HepG2 (cell line): ENCODE data around the gene PIANP. TPM values are rescaled to one million over a fixed set of nuclear protein-coding genes. Genes with fewer than 3 reads are reported as not detected.

ENCODE experiments used
- HDAC1 ChIP-seq: sonication (generic); formaldehyde crosslinking; IDR thresholded peaks from 2 replicates; pipeline ENCODE4 v1.5.1; 2020; ENCODE audit warnings: mild to moderate bottlenecking, missing genetic modification reagents
- JUND ChIP-seq: sonication (generic); formaldehyde crosslinking; IDR thresholded peaks from 2 replicates; pipeline ENCODE4 v1.8.0; 2022; ENCODE audit warnings: mild to moderate bottlenecking, missing genetic modification reagents
- MIXL1 ChIP-seq: IDR thresholded peaks from 2 replicates; pipeline ENCODE4 v1.6.1; 2016
- MNT ChIP-seq: fragments of 450-650 bp; IDR thresholded peaks from 2 replicates; pipeline ENCODE4 v1.6.1; 2016
- POGK ChIP-seq: sonication (generic); formaldehyde crosslinking; conservative IDR thresholded peaks from 2 replicates; pipeline ENCODE4 v1.8.0; 2022; ENCODE audit warnings: mild to moderate bottlenecking, moderate library complexity, missing genetic modification reagents
- POLR2A ChIP-seq, 2 experiments: IDR thresholded peaks; 2 replicates each; pipeline ENCODE4 v1.6.1; 2011; ENCODE audit warnings: low read depth in 2 of 2, low read length in 2 of 2, mild to moderate bottlenecking in 1 of 2, moderate library complexity in 1 of 2; ENCODE audit not compliant: insufficient read depth in 1 of 2
- POLR2AphosphoS5 ChIP-seq: IDR thresholded peaks from 2 replicates; pipeline ENCODE4 v1.6.1; 2012; ENCODE audit warnings: low read depth, low read length
- POLR2G ChIP-seq: fragments of 200-400 bp; formaldehyde crosslinking; IDR thresholded peaks from 2 replicates; pipeline ENCODE4 v1.6.1; 2018; ENCODE audit warnings: mild to moderate bottlenecking, low read depth, low read length, moderate library complexity
- PRDM15 ChIP-seq: sonication (generic); formaldehyde crosslinking; IDR thresholded peaks from 2 replicates; pipeline ENCODE4 v1.4.0; 2020; ENCODE audit warnings: missing genetic modification reagents
- SAP130 ChIP-seq: IDR thresholded peaks from 2 replicates; pipeline ENCODE4 v1.6.1; 2016; ENCODE audit warnings: low read depth
- TAF15 ChIP-seq: fragments of 200-400 bp; formaldehyde crosslinking; IDR thresholded peaks from one replicate; pipeline ENCODE4 v1.6.1; 2018; ENCODE audit warnings: mild to moderate bottlenecking, low read depth, low read length; ENCODE audit not compliant: poor library complexity, severe bottlenecking
- THRA ChIP-seq: sonication (generic); formaldehyde crosslinking; IDR thresholded peaks from 2 replicates; pipeline ENCODE4 v1.4.0; 2020; ENCODE audit warnings: missing genetic modification reagents, borderline replicate concordance
- XBP1 ChIP-seq: sonication (generic); formaldehyde crosslinking; IDR thresholded peaks from 2 replicates; pipeline ENCODE4 v1.5.0; 2020; ENCODE audit warnings: missing genetic modification reagents
- ZBTB14 ChIP-seq: sonication (generic); formaldehyde crosslinking; IDR thresholded peaks from 2 replicates; pipeline ENCODE4 v1.4.0; 2020; ENCODE audit warnings: missing genetic modification reagents
- ZBTB44 ChIP-seq: sonication (generic); formaldehyde crosslinking; IDR thresholded peaks from 2 replicates; pipeline ENCODE4 v1.4.0; 2020; ENCODE audit warnings: missing genetic modification reagents
- ZFY ChIP-seq: sonication (generic); formaldehyde crosslinking; IDR thresholded peaks from 2 replicates; pipeline ENCODE4 v1.4.0; 2020; ENCODE audit warnings: missing genetic modification reagents
- ZNF260 ChIP-seq: sonication (generic); formaldehyde crosslinking; IDR thresholded peaks from 2 replicates; pipeline ENCODE4 v1.4.0; 2020; ENCODE audit warnings: missing genetic modification reagents, low read depth, mild to moderate bottlenecking, borderline replicate concordance
- ZNF350 ChIP-seq: sonication (generic); formaldehyde crosslinking; IDR thresholded peaks from 2 replicates; pipeline ENCODE4 v1.4.0; 2020; ENCODE audit warnings: mild to moderate bottlenecking, low read depth, missing genetic modification reagents, borderline replicate concordance
- ZNF713 ChIP-seq: sonication (generic); formaldehyde crosslinking; IDR thresholded peaks from 2 replicates; pipeline ENCODE4 v1.4.0; 2020; ENCODE audit warnings: mild to moderate bottlenecking, missing genetic modification reagents
- ZNF766 ChIP-seq: sonication (generic); formaldehyde crosslinking; IDR thresholded peaks from 2 replicates; pipeline ENCODE4 v1.5.0; 2020; ENCODE audit warnings: missing genetic modification reagents, borderline replicate concordance
- ZNF792 ChIP-seq: IDR thresholded peaks from 2 replicates; pipeline ENCODE4 v1.6.1; 2016
- polyA plus RNA-seq, 8 experiments: library from polyadenylated mRNA; depleted of rRNA in 3 of 8; stranded (reverse) in 7 of 8; unstranded in 1 of 8; fragments of >200 nt; fragmentation: Illumina TruSeq in 4 of 8; extraction: Trizol in 4 of 8; gene quantifications; 2 replicates each; pipeline versions ENCODE4 v1.2.1 to v1.2.3, GENCODE V29; 2011 to 2016; ENCODE audit warnings: low read depth in 4 of 8, missing spikeins in 1 of 8, mixed read lengths in 1 of 8; ENCODE audit not compliant: insufficient read depth in 1 of 8
- total RNA-seq, 5 experiments: library from RNA; depleted of rRNA; stranded (reverse); fragments of >200 nt; fragmentation: Illumina TruSeq; extraction: Trizol; gene quantifications; 2 replicates each; pipeline ENCODE4 v1.2.3, GENCODE V29; 2016; ENCODE audit warnings: low read depth in 1 of 5

PIANP gene
- total and polyA plus RNA-seq, 2 of the 13 experiments (the other 11 are each of a cell fraction or from before 2014, with no cell fraction given) = not detected

GRCh38 chr12:6644257-6644596 is 56.4 kb downstream of the PIANP start (continued):
- TF ChIP-seq SAP130 (CRISPR knock-in tag) = peak; percentile 40
- no peak for TF ChIP-seq TAF15
- TF ChIP-seq THRA (CRISPR knock-in tag) = no peak
- no peak for TF ChIP-seq POGK
- TF ChIP-seq POLR2G = peak; percentile 49; the same call in 1 of the 2 replicates
- peak in 1 of 2 experiments; percentile 64; a peak in 2 of 4 replicates for TF ChIP-seq POLR2A (IDR thresholded peaks at IDR 0.05; ENCODE audit: insufficient read depth in 1 of 2, low read depth in 2 of 2, low read length in 2 of 2)
- TF ChIP-seq HDAC1 (CRISPR knock-in tag) = no peak
- TF ChIP-seq JUND (CRISPR knock-in tag) = no peak
- TF ChIP-seq MIXL1 (CRISPR knock-in tag) = no peak
- TF ChIP-seq ZBTB14 = no peak
- TF ChIP-seq ZNF713 (CRISPR knock-in tag) = no peak
- no peak for TF ChIP-seq ZNF260 (CRISPR knock-in tag)
- peak; percentile 74 for TF ChIP-seq POLR2AphosphoS5
- no peak for TF ChIP-seq XBP1 (CRISPR knock-in tag)
- no peak for TF ChIP-seq ZNF792 (CRISPR knock-in tag)
- no peak for TF ChIP-seq PRDM15 (CRISPR knock-in tag)
- no peak for TF ChIP-seq MNT
- TF ChIP-seq ZNF766 (CRISPR knock-in tag) = no peak
- TF ChIP-seq ZNF350 = no peak
- no peak for TF ChIP-seq ZBTB44 (CRISPR knock-in tag)
- 0 out of 2 replicates have a peak, but pooled peaks have one; percentile 12 for TF ChIP-seq ZFY
